GM12878 (cell line): ENCODE measurements around the gene EFNB2. TPM values are rescaled to one million over a fixed set of nuclear protein-coding genes. Genes with fewer than 3 reads are reported as not detected.
A peak's percentile ranks its signal among the peaks of the same experiment; 100 is the strongest.

Source experiments
- BMI1 ChIP-seq: fragments of 450-650 bp; IDR thresholded peaks from 2 replicates; pipeline ENCODE4 v1.6.1; 2016; ENCODE audit warnings: mild to moderate bottlenecking, moderate library complexity, borderline replicate concordance
- BRCA1 ChIP-seq: IDR thresholded peaks from 2 replicates; pipeline ENCODE4 v1.6.1; 2011; ENCODE audit warnings: low read depth, low read length, improper control_type of control experiment
- NKRF ChIP-seq: fragments of 450-650 bp; conservative IDR thresholded peaks from 2 replicates; pipeline ENCODE4 v1.6.1; 2017; ENCODE audit warnings: mild to moderate bottlenecking, moderate library complexity
- NR2C1 ChIP-seq: fragments of 450-650 bp; IDR thresholded peaks from 2 replicates; pipeline ENCODE4 v1.6.1; 2017; ENCODE audit warnings: antibody characterized with exemption, mild to moderate bottlenecking, moderate library complexity
- PKNOX1 ChIP-seq: fragments of 450-650 bp; IDR thresholded peaks from 2 replicates; pipeline ENCODE4 v1.6.1; 2016; ENCODE audit warnings: mild to moderate bottlenecking
- RAD21 ChIP-seq: IDR thresholded peaks from 2 replicates; pipeline ENCODE4 v1.6.1; 2011; ENCODE audit warnings: mild to moderate bottlenecking, low read depth, low read length, moderate library complexity; ENCODE audit not compliant: insufficient read depth
- WRNIP1 ChIP-seq: IDR thresholded peaks from 2 replicates; pipeline ENCODE4 v1.6.1; 2011; ENCODE audit warnings: low read depth, low read length, improper control_type of control experiment, borderline replicate concordance
- ZBTB33 ChIP-seq: fragments of 450-650 bp; IDR thresholded peaks from 2 replicates; pipeline ENCODE4 v1.6.1; 2017; ENCODE audit warnings: mild to moderate bottlenecking
- ZNF592 ChIP-seq: fragments of 450-650 bp; IDR thresholded peaks from 2 replicates; pipeline ENCODE4 v1.6.1; 2017; ENCODE audit warnings: mild to moderate bottlenecking, moderate library complexity
- polyA plus RNA-seq, 11 experiments: library from polyadenylated mRNA; depleted of rRNA in 4 of 11; unstranded in 6 of 11; stranded (reverse) in 5 of 11; fragments of >200 nt; fragmentation: Nextera tagmentation in 4 of 11; fragmentation: Illumina TruSeq in 1 of 11; extraction: Ambion mirVana in 4 of 11; extraction: Trizol in 1 of 11; gene quantifications; 1 replicate in 1 of 11; 2 replicates in 10 of 11; pipeline versions ENCODE4 v1.2.1 to v1.2.3, GENCODE V29; 2011 to 2016; ENCODE audit warnings: inconsistent platforms in 2 of 11, missing spikeins in 2 of 11, low read depth in 1 of 11
- total RNA-seq, 4 experiments: library from RNA; depleted of rRNA in 3 of 4; stranded (reverse); fragments of >200 nt in 3 of 4; fragmentation: Illumina TruSeq in 1 of 4; extraction: Trizol in 1 of 4; gene quantifications; 2 replicates each; pipeline versions ENCODE4 v1.2.1 to v1.2.3, GENCODE V29; 2013 to 2021

EFNB2 gene
- total and polyA plus RNA-seq, 10 of the 15 experiments (the other 5 are each of a cell fraction or from before 2014, with no cell fraction given) = 0.12 to 1.5 (median 0.31) TPM; not detected in 1

- TF ChIP-seq NKRF = no peak
- no peak for TF ChIP-seq RAD21
- TF ChIP-seq PKNOX1 = no peak
- TF ChIP-seq NR2C1 = no peak
- peak; percentile 89; the same call in 1 of the 2 replicates for TF ChIP-seq WRNIP1
- TF ChIP-seq ZBTB33 = no peak
- no peak for TF ChIP-seq BMI1
- no peak for TF ChIP-seq ZNF592
- no peak for TF ChIP-seq BRCA1
Observed at GRCh38 chr13:106566641-106567473, 31.4 kb upstream of the EFNB2 start (continued).
